ENCODE results near the gene TARDBP.
"Not testable (repeated sequence)": the region's sequence is repeated elsewhere in the genome, so short reads cannot be mapped to it uniquely, and the experiment has no call there.

Gene TARDBP

GRCh38 chr1:11030865-11031264, 18.4 kb downstream of the TARDBP start:
- H3K4me3 ChIP-seq (ENCODE audit: insufficient read length, low read depth) = no peak overlapping the region
- H3K36me3 ChIP-seq (ENCODE audit: insufficient read depth, insufficient read length, low read length) = peaks cover 14% of the 10 kb centered on the region
- TF ChIP-seq ZNF274 (IDR thresholded peaks at IDR 0.05; ENCODE audit: low read depth, low read length) = no peak
- no peaks in the 10 kb centered on the region for H3K9me3 ChIP-seq (ENCODE audit: insufficient read depth, low read length)
- no peaks in the 10 kb centered on the region for H3K4me1 ChIP-seq (ENCODE audit: insufficient read depth, insufficient read length)
- H3K9ac ChIP-seq (ENCODE audit: insufficient read length, low read depth) = no peak overlapping the region
- no peaks in the 10 kb centered on the region for H3K27me3 ChIP-seq (ENCODE audit: insufficient read depth, insufficient read length)
- no peak for DNase-seq (ENCODE audit: low read depth, low spot score)

DNA sequence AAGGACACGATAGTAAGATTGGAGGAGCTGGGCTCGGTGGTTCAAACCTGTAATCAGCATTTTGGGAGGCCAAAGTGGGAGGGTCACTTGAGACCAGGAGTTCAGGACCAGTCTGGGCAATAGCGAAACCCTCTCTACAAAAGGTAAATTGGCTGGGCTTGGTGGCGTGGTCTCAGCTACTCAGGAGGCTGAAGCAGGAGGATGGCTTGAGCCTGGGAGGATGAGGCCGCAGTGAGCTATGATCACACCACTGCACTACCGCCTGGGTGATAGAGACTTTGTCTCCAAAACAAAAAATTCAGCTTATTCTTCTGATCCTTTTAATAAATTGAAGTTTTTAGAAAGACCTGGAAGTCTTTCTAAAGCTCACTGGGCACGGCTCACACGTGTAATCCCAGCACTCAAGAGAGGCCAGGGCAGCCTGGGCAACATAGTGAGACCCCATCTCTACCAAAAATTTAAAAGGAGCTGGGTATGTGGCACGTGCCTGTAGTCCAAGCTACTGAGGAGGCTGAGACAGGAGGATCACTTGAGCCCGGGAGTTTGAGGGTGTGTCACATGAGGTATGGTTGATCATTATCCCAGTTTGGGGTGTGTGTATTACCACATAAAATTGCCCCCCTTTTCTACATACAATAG, 19.3 kb downstream of the TARDBP start:
- Histone ChIP-seq H3K27me3 (ENCODE audit: insufficient read depth, insufficient read length) (no peaks in the 10 kb centered on the region), H3K36me3 (ENCODE audit: insufficient read depth, insufficient read length, low read length) (peaks cover 6% of the 10 kb centered on the region), H3K4me1 (ENCODE audit: insufficient read depth, insufficient read length) (no peaks in the 10 kb centered on the region), H3K9me3 (ENCODE audit: insufficient read depth, low read length) (no peaks in the 10 kb centered on the region), H3K9ac (ENCODE audit: insufficient read length, low read depth) (no peak overlapping the region), H3K4me3 (ENCODE audit: insufficient read length, low read depth) (no peak overlapping the region)
- no peak for DNase-seq (ENCODE audit: low read depth, low spot score)
- no peak for TF ChIP-seq SUZ12 (IDR thresholded peaks at IDR 0.05; ENCODE audit: extremely low read depth, insufficient read depth, insufficient read length)
- no peak for TF ChIP-seq YY1 (IDR thresholded peaks at IDR 0.05; ENCODE audit: insufficient read depth, insufficient read length)
- TF ChIP-seq ZNF274 (IDR thresholded peaks at IDR 0.05; ENCODE audit: low read depth, low read length) = no peak

GRCh38 chr1:11037019-11037739, 24.7 kb downstream of the TARDBP start:
- not testable (repeated sequence) for H3K27me3 ChIP-seq (ENCODE audit: insufficient read depth, insufficient read length); H3K4me1 ChIP-seq (ENCODE audit: insufficient read depth, insufficient read length); H3K36me3 ChIP-seq (ENCODE audit: insufficient read depth, insufficient read length, low read length); DNase-seq (ENCODE audit: low read depth, low spot score); H3K9me3 ChIP-seq (ENCODE audit: insufficient read depth, low read length); H3K4me3 ChIP-seq (ENCODE audit: insufficient read length, low read depth); H3K9ac ChIP-seq (ENCODE audit: insufficient read length, low read depth)

GRCh38 chr1:11037740-11038182, 25.3 kb downstream of the TARDBP start:
- H3K4me1 ChIP-seq (ENCODE audit: insufficient read depth, insufficient read length) = no peaks in the 10 kb centered on the region
- peaks cover 2% of the 10 kb centered on the region for H3K27me3 ChIP-seq (ENCODE audit: insufficient read depth, insufficient read length)
- TF ChIP-seq SUZ12 (IDR thresholded peaks at IDR 0.05; ENCODE audit: extremely low read depth, insufficient read depth, insufficient read length) (no peak), ZNF274 (IDR thresholded peaks at IDR 0.05; ENCODE audit: low read depth, low read length) (no peak), YY1 (IDR thresholded peaks at IDR 0.05; ENCODE audit: insufficient read depth, insufficient read length) (no peak)
- H3K36me3 ChIP-seq (ENCODE audit: insufficient read depth, insufficient read length, low read length) = no peaks in the 10 kb centered on the region
- H3K9ac ChIP-seq (ENCODE audit: insufficient read length, low read depth) = no peak overlapping the region
- DNase-seq (ENCODE audit: low read depth, low spot score) = peak; percentile 73
- H3K9me3 ChIP-seq (ENCODE audit: insufficient read depth, low read length) = no peaks in the 10 kb centered on the region
- H3K4me3 ChIP-seq (ENCODE audit: insufficient read length, low read depth) = no peak overlapping the region

DNA sequence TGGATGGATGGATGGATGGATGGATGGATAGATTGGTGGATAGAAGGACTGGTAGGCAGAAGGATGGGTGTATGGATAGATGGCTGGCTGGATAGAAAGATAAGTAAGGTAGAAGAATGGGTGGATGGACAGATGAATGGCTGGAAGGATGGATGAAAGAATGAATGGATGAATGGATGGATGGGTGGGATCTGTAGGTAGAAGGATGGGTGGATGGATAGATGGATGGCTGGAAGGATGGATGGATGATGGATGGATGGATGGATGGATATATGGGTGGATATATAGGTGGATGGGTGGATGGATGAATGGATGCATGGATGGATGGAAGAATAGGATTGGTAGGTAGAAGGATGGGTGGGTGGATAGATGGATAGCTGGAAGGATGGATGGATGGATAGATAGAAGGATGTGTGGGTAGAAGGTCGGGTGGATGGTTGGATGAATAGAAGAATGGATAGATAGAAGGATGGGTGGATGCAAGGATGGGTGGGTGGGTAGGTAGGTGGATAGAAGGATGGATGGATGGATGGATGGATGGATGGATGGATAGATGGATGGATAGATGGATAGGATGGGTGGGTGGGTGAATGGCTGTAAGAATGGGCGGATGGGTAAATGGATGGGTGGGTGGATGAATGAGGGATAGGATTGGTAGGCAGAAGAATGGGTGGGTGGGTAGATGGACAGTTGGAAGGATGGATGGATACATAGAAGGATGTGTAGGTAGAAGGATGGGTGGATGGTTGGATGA, 27.1 kb downstream of the TARDBP start:
- Histone ChIP-seq H3K9me3 (ENCODE audit: insufficient read depth, low read length) (no peaks in the 10 kb centered on the region), H3K9ac (ENCODE audit: insufficient read length, low read depth) (no peak overlapping the region), H3K4me1 (ENCODE audit: insufficient read depth, insufficient read length) (no peaks in the 10 kb centered on the region), H3K4me3 (ENCODE audit: insufficient read length, low read depth) (no peak overlapping the region), H3K27me3 (ENCODE audit: insufficient read depth, insufficient read length) (peaks cover 2% of the 10 kb centered on the region), H3K36me3 (ENCODE audit: insufficient read depth, insufficient read length, low read length) (no peaks in the 10 kb centered on the region)
- no peak for DNase-seq (ENCODE audit: low read depth, low spot score)
- no peak for TF ChIP-seq SUZ12 (IDR thresholded peaks at IDR 0.05; ENCODE audit: extremely low read depth, insufficient read depth, insufficient read length)
- TF ChIP-seq ZNF274 (IDR thresholded peaks at IDR 0.05; ENCODE audit: low read depth, low read length) = no peak
- TF ChIP-seq YY1 (IDR thresholded peaks at IDR 0.05; ENCODE audit: insufficient read depth, insufficient read length) = no peak

GRCh38 chr1:11040105-11040429, 27.6 kb downstream of the TARDBP start:
- not testable (repeated sequence) for H3K9ac ChIP-seq (ENCODE audit: insufficient read length, low read depth); H3K4me1 ChIP-seq (ENCODE audit: insufficient read depth, insufficient read length); DNase-seq (ENCODE audit: low read depth, low spot score); H3K9me3 ChIP-seq (ENCODE audit: insufficient read depth, low read length); H3K4me3 ChIP-seq (ENCODE audit: insufficient read length, low read depth); H3K27me3 ChIP-seq (ENCODE audit: insufficient read depth, insufficient read length); H3K36me3 ChIP-seq (ENCODE audit: insufficient read depth, insufficient read length, low read length)

GRCh38 chr1:11041048-11041447, 28.6 kb downstream of the TARDBP start:
- H3K9me3 ChIP-seq (ENCODE audit: insufficient read depth, low read length) = no peaks in the 10 kb centered on the region
- no peak overlapping the region for H3K4me3 ChIP-seq (ENCODE audit: insufficient read length, low read depth)
- no peak overlapping the region for H3K9ac ChIP-seq (ENCODE audit: insufficient read length, low read depth)
- peaks cover 2% of the 10 kb centered on the region for H3K4me1 ChIP-seq (ENCODE audit: insufficient read depth, insufficient read length)
- H3K36me3 ChIP-seq (ENCODE audit: insufficient read depth, insufficient read length, low read length) = no peaks in the 10 kb centered on the region
- TF ChIP-seq ZNF274 (IDR thresholded peaks at IDR 0.05; ENCODE audit: low read depth, low read length) (no peak), SUZ12 (IDR thresholded peaks at IDR 0.05; ENCODE audit: extremely low read depth, insufficient read depth, insufficient read length) (no peak), YY1 (IDR thresholded peaks at IDR 0.05; ENCODE audit: insufficient read depth, insufficient read length) (no peak)
- H3K27me3 ChIP-seq (ENCODE audit: insufficient read depth, insufficient read length) = peaks cover 2% of the 10 kb centered on the region
- no peak for DNase-seq (ENCODE audit: low read depth, low spot score)

Data from NT2/D1 (cell line).